Caco-2 (cell line): ENCODE results near the gene CDK14. TPM values are rescaled to one million over a fixed set of nuclear protein-coding genes. Genes with fewer than 3 reads are reported as not detected.

Source experiments
- BruUV-seq: library from RNA; stranded (reverse); fragments of 400-500 nt; replicated peaks from 2 replicates; lab custom pipeline; 2021; lab: Mats Ljungman, UMichigan
- CTCF ChIA-PET: fragments of 300-600 bp; sonication (Branson Sonifier 250); formaldehyde crosslinking; loops from one replicate; lab custom pipeline; 2022; ENCODE audit warnings: antibody characterized with exemption; lab: Charles Lee
- POLR2A ChIA-PET: fragments of 300-600 bp; sonication (Branson Sonifier 250); formaldehyde crosslinking; loops from one replicate; lab custom pipeline; 2022; ENCODE audit warnings: antibody characterized with exemption; lab: Charles Lee
- DNase-seq, 2 experiments: peaks; one replicate each; pipeline versions ENCODE4 v3.0.0 to v3.0.0-alpha.2; 2020 to 2022
- H3K27me3 ChIP-seq: replicated peaks from 2 replicates; pipeline ENCODE4 v1.6.0; 2011; ENCODE audit warnings: low read length; ENCODE audit not compliant: control insufficient read depth, insufficient read depth
- H3K36me3 ChIP-seq: 2 replicates; pipeline ENCODE4 v1.5.1; 2011; ENCODE audit warnings: low read length; ENCODE audit not compliant: control insufficient read depth, insufficient read depth
- H3K4me1 ChIP-seq: fragments of 250-450 bp; sonication (Bioruptor Pico); 2 replicates; pipeline ENCODE4 v1.5.1; 2020; ENCODE audit warnings: mild to moderate bottlenecking
- H3K4me3 ChIP-seq: 2 replicates; pipeline ENCODE4 v1.5.1; 2011; ENCODE audit warnings: low read depth, mild to moderate bottlenecking, control low read depth, low read length
- H3K9me3 ChIP-seq: fragments of 250-450 bp; sonication (Bioruptor Pico); 2 replicates; pipeline ENCODE4 v1.5.1; 2020; ENCODE audit warnings: mild to moderate bottlenecking, moderate library complexity
- H3K27ac Mint-ChIP-seq: one replicate; pipeline ENCODE4 v1.8.0; 2022; ENCODE audit warnings: mixed read lengths; ENCODE audit not compliant: unreplicated experiment
- H3K27me3 Mint-ChIP-seq: one replicate; pipeline ENCODE4 v1.8.0; 2022; ENCODE audit warnings: mixed read lengths; ENCODE audit not compliant: insufficient read depth, unreplicated experiment
- H3K36me3 Mint-ChIP-seq: one replicate; pipeline ENCODE4 v1.8.0; 2022; ENCODE audit warnings: mild to moderate bottlenecking, mixed read lengths; ENCODE audit not compliant: insufficient read depth, unreplicated experiment
- H3K4me1 Mint-ChIP-seq: one replicate; pipeline ENCODE4 v1.8.0; 2022; ENCODE audit warnings: low read depth, mixed read lengths; ENCODE audit not compliant: unreplicated experiment
- H3K4me3 Mint-ChIP-seq: one replicate; pipeline ENCODE4 v1.8.0; 2022; ENCODE audit warnings: mild to moderate bottlenecking, moderate library complexity, mixed read lengths; ENCODE audit not compliant: unreplicated experiment
- H3K9me3 Mint-ChIP-seq: one replicate; pipeline ENCODE4 v1.8.0; 2022; ENCODE audit warnings: mixed read lengths; ENCODE audit not compliant: unreplicated experiment
- CTCF ChIP-seq, 2 experiments: fragments of 200-600 bp in 1 of 2; IDR thresholded peaks; 1 replicate in 1 of 2; 2 replicates in 1 of 2; pipeline versions ENCODE4 v1.5.1 to v1.8.0; 2011 to 2022; ENCODE audit warnings: antibody characterized with exemption in 1 of 2, control low read depth in 1 of 2, inconsistent platforms in 1 of 2, low read depth in 1 of 2, low read length in 1 of 2, mild to moderate bottlenecking in 1 of 2, moderate library complexity in 1 of 2; ENCODE audit not compliant: insufficient read depth in 1 of 2, severe bottlenecking in 1 of 2, unreplicated experiment in 1 of 2
- intact Hi-C: fragments of 100-400 bp; cut with micrococcal nuclease; formaldehyde crosslinking; loops from one replicate; pipeline ENCODE4 v1.10.0; 2022; ENCODE audit not compliant: unreplicated experiment
- total RNA-seq: library from RNA; stranded (reverse); gene quantifications from 2 replicates; pipeline ENCODE4 v1.2.3, GENCODE V29; 2022

CDK14 gene
- total RNA-seq, 1 experiment from 2014 or later = 18.2 TPM

- DNase-seq = no peak
- intact Hi-C loops = no loop called here
- H3K9me3 Mint-ChIP-seq = no peaks in the 10 kb centered on the region
Observed at GRCh38 chr7:91198371-91198770, 602.2 kb downstream of the CDK14 start.

GRCh38 chr7:91199601-91200000 lies 603.5 kb downstream of the CDK14 start:
- DNase-seq = no peak
- Histone ChIP-seq H3K9me3 (no peaks in the 10 kb centered on the region), H3K4me1 (no peaks in the 10 kb centered on the region), H3K4me3 (no peak overlapping the region), H3K36me3 (no peaks in the 10 kb centered on the region), H3K27me3 (no peaks in the 10 kb centered on the region)
- Mint-ChIP-seq H3K27ac (no peak overlapping the region), H3K27me3 (no peaks in the 10 kb centered on the region), H3K4me3 (no peak overlapping the region), H3K9me3 (no peaks in the 10 kb centered on the region), H3K4me1 (no peaks in the 10 kb centered on the region), H3K36me3 (no peaks in the 10 kb centered on the region)
- POLR2A ChIA-PET = no interaction called here
- CTCF ChIA-PET = no interaction called here
- no peak for TF ChIP-seq CTCF (IDR thresholded peaks at IDR 0.05; ENCODE audit: insufficient read depth in 1 of 2, low read depth in 1 of 2, low read length in 1 of 2, severe bottlenecking in 1 of 2, unreplicated experiment in 1 of 2)
- intact Hi-C loops = no loop called here
- no TSS peak for BruUV-seq

More at GRCh38 chr7:91198371-91198770, 602.2 kb downstream of the CDK14 start:
- no peak overlapping the region for H3K4me3 Mint-ChIP-seq
- Histone ChIP-seq H3K36me3 (no peaks in the 10 kb centered on the region), H3K27me3 (no peaks in the 10 kb centered on the region), H3K9me3 (no peaks in the 10 kb centered on the region), H3K4me3 (no peak overlapping the region), H3K4me1 (no peaks in the 10 kb centered on the region)
- TF ChIP-seq CTCF (IDR thresholded peaks at IDR 0.05; ENCODE audit: insufficient read depth in 1 of 2, low read depth in 1 of 2, low read length in 1 of 2, severe bottlenecking in 1 of 2, unreplicated experiment in 1 of 2) = no peak
- no peaks in the 10 kb centered on the region for H3K27me3 Mint-ChIP-seq
- CTCF ChIA-PET = no interaction called here
- no peaks in the 10 kb centered on the region for H3K36me3 Mint-ChIP-seq
- no peak overlapping the region for H3K27ac Mint-ChIP-seq
- POLR2A ChIA-PET = no interaction called here
- no TSS peak for BruUV-seq
- H3K4me1 Mint-ChIP-seq = no peaks in the 10 kb centered on the region

GRCh38 chr7:91201442-91202113 lies 605.5 kb downstream of the CDK14 start:
- Mint-ChIP-seq H3K9me3 (no peaks in the 10 kb centered on the region), H3K36me3 (no peaks in the 10 kb centered on the region), H3K4me1 (no peaks in the 10 kb centered on the region), H3K27me3 (no peaks in the 10 kb centered on the region), H3K4me3 (no peak overlapping the region), H3K27ac (no peak overlapping the region)
- no TSS peak for BruUV-seq
- ChIA-PET CTCF (no interaction called here), POLR2A (no interaction called here)
- intact Hi-C loops = no loop called here
- DNase-seq = no peak
- Histone ChIP-seq H3K4me3 (no peak overlapping the region), H3K9me3 (no peaks in the 10 kb centered on the region), H3K27me3 (no peaks in the 10 kb centered on the region), H3K36me3 (no peaks in the 10 kb centered on the region), H3K4me1 (no peaks in the 10 kb centered on the region)
- no peak for TF ChIP-seq CTCF (IDR thresholded peaks at IDR 0.05; ENCODE audit: insufficient read depth in 1 of 2, low read depth in 1 of 2, low read length in 1 of 2, severe bottlenecking in 1 of 2, unreplicated experiment in 1 of 2)
